GM12878 (cell line): ENCODE data around the gene EXD1. TPM values are rescaled to one million over a fixed set of nuclear protein-coding genes. Genes with fewer than 3 reads are reported as not detected.

Source experiments
- ATAC-seq: fragments of 200-7000 bp; cut with Tn5 transposase; 3 replicates; pipeline ENCODE4 v1.9.1; 2020; ENCODE audit warnings: mild to moderate bottlenecking, moderate library complexity
- BruUV-seq: library from RNA; stranded (reverse); fragments of 400-500 nt; replicated peaks from 2 replicates; lab custom pipeline; 2021; lab: Mats Ljungman, UMichigan
- CTCF ChIA-PET: fragments of 300-600 bp; sonication (Branson Sonifier 250); formaldehyde crosslinking; extraction: SDS; loops from one replicate; lab custom pipeline; 2021; ENCODE audit warnings: inconsistent platforms; lab: Yijun Ruan, JAX
- POLR2A ChIA-PET: fragments of 350-600 bp; formaldehyde crosslinking; extraction: SDS; loops from one replicate; lab custom pipeline; 2021; ENCODE audit warnings: inconsistent platforms; lab: Charles Lee
- RAD21 ChIA-PET: fragments of 300-600 bp; sonication (Branson Sonifier 250); formaldehyde crosslinking; loops from one replicate; lab custom pipeline; 2023; ENCODE audit warnings: antibody characterized with exemption; ENCODE audit not compliant: unreplicated experiment; lab: Charles Lee
- SMC1A ChIA-PET: fragments of 300-600 bp; sonication (Branson Sonifier 250); formaldehyde crosslinking; loops from one replicate; lab custom pipeline; 2023; ENCODE audit not compliant: unreplicated experiment, uncharacterized antibody; lab: Charles Lee
- DNase-seq: peaks from one replicate; pipeline ENCODE4 v3.0.0-alpha.2; 2011; ENCODE audit warnings: low read depth, low spot score
- FAIRE-seq: peaks from 3 replicates; lab custom pipeline; 2011; peaks lifted over from hg19 to GRCh38; lab: Jason Lieb, UNC
- H2AFZ ChIP-seq: 2 replicates; pipeline ENCODE4 v1.6.0; 2011; ENCODE audit warnings: low read depth, low read length, control low read depth; ENCODE audit not compliant: control insufficient read depth
- H3K27ac ChIP-seq: 2 replicates; pipeline ENCODE4 v1.5.1; 2011; ENCODE audit warnings: control low read depth; ENCODE audit not compliant: control insufficient read depth, insufficient read depth
- H3K27me3 ChIP-seq, 2 experiments: replicated peaks in 1 of 2; 2 replicates each; pipeline versions ENCODE4 v1.6.0 to v1.6.1; 2011; ENCODE audit warnings: low read length in 1 of 2; ENCODE audit not compliant: control insufficient read depth in 2 of 2, insufficient read depth in 2 of 2
- H3K36me3 ChIP-seq, 2 experiments: 2 replicates each; pipeline ENCODE4 v1.5.1; 2011; ENCODE audit warnings: low read length in 1 of 2; ENCODE audit not compliant: control insufficient read depth in 2 of 2, insufficient read depth in 2 of 2
- H3K4me1 ChIP-seq: 2 replicates; pipeline ENCODE4 v1.6.1; 2011; ENCODE audit warnings: mild to moderate bottlenecking, low read length, moderate library complexity, mixed read lengths; ENCODE audit not compliant: control insufficient read depth, insufficient read depth
- H3K4me2 ChIP-seq: 2 replicates; pipeline ENCODE4 v1.6.0; 2011; ENCODE audit warnings: control low read depth; ENCODE audit not compliant: control insufficient read depth, insufficient read depth
- H3K4me3 ChIP-seq: fragments of 200-600 bp; sonication (generic); 2 replicates; pipeline ENCODE4 v1.5.1; 2016
- H3K79me2 ChIP-seq: 2 replicates; pipeline ENCODE4 v1.6.0; 2011; ENCODE audit warnings: low read length; ENCODE audit not compliant: control insufficient read depth, insufficient read depth
- H3K9ac ChIP-seq: 2 replicates; pipeline ENCODE4 v1.8.0; 2011; ENCODE audit warnings: low read length, control low read depth, mixed read lengths; ENCODE audit not compliant: control insufficient read depth, insufficient read depth
- H3K9me3 ChIP-seq: replicated peaks from 3 replicates; pipeline ENCODE4 v1.5.1; 2011; ENCODE audit warnings: mild to moderate bottlenecking, low read length; ENCODE audit not compliant: control insufficient read depth, insufficient read depth
- H4K20me1 ChIP-seq: 2 replicates; pipeline ENCODE4 v1.6.0; 2011; ENCODE audit not compliant: control insufficient read depth, insufficient read depth
- ATF7 ChIP-seq: fragments of 450-650 bp; IDR thresholded peaks from 2 replicates; pipeline ENCODE4 v1.6.1; 2016; ENCODE audit warnings: low read depth, mild to moderate bottlenecking
- CBFB ChIP-seq: IDR thresholded peaks from 2 replicates; pipeline ENCODE4 v1.6.1; 2016; ENCODE audit warnings: antibody characterized with exemption, low read depth
- CEBPZ ChIP-seq: fragments of 150-350 bp; IDR thresholded peaks from 2 replicates; pipeline ENCODE4 v1.6.1; 2016; ENCODE audit warnings: low read depth, low read length
- CHD4 ChIP-seq: fragments of 200-600 bp; sonication (generic); IDR thresholded peaks from 2 replicates; pipeline ENCODE4 v1.6.1; 2016; ENCODE audit warnings: mild to moderate bottlenecking
- E2F4 ChIP-seq: IDR thresholded peaks from 2 replicates; pipeline ENCODE4 v1.6.1; 2012; ENCODE audit warnings: low read depth, low read length, improper control_type of control experiment
- FOXK2 ChIP-seq: fragments of 450-650 bp; IDR thresholded peaks from 2 replicates; pipeline ENCODE4 v1.6.1; 2017; ENCODE audit warnings: mild to moderate bottlenecking, moderate library complexity
- FOXM1 ChIP-seq: IDR thresholded peaks from 2 replicates; pipeline ENCODE4 v1.6.1; 2012; ENCODE audit warnings: low read depth, mild to moderate bottlenecking, inconsistent platforms, low read length, moderate library complexity
- IKZF2 ChIP-seq, 2 experiments: fragments of 450-650 bp; IDR thresholded peaks; 2 replicates each; pipeline ENCODE4 v1.6.1; 2017; ENCODE audit warnings: mild to moderate bottlenecking in 2 of 2, moderate library complexity in 2 of 2
- MAX ChIP-seq: IDR thresholded peaks from 2 replicates; pipeline ENCODE4 v1.6.1; 2012; ENCODE audit warnings: low read depth, low read length, improper control_type of control experiment
- NR2C2 ChIP-seq: IDR thresholded peaks from 2 replicates; pipeline ENCODE4 v1.6.1; 2011; ENCODE audit warnings: borderline replicate concordance, low read depth; ENCODE audit not compliant: control insufficient read depth, insufficient read length
- PBX3 ChIP-seq: IDR thresholded peaks from 2 replicates; pipeline ENCODE4 v1.6.1; 2011; ENCODE audit warnings: mild to moderate bottlenecking, low read depth, low read length, moderate library complexity; ENCODE audit not compliant: insufficient replicate concordance
- SP1 ChIP-seq: IDR thresholded peaks from one replicate; pipeline ENCODE4 v1.6.1; 2011; ENCODE audit warnings: low read depth, low read length
- TBL1XR1 ChIP-seq: IDR thresholded peaks from 2 replicates; pipeline ENCODE4 v1.6.1; 2012; ENCODE audit warnings: low read depth, low read length, improper control_type of control experiment
- WGBS: methylation state at CpG from one replicate; pipeline ENCODE4 v1.1.6; 2016; ENCODE audit warnings: low lambda C conversion rate; ENCODE audit not compliant: insufficient replicate concordance, insufficient coverage; ENCODE audit errors: missing lambda C conversion rate; 5-methylcytosine and 5-hydroxymethylcytosine counted together
- in situ Hi-C: fragments of 300-500 bp; cut with MboI; formaldehyde crosslinking; loops from 9 replicates; pipeline ENCODE4 v1.14.3; 2018; ENCODE audit warnings: mixed read lengths
- intact Hi-C: fragments of 100-400 bp; cut with micrococcal nuclease; formaldehyde crosslinking; loops from one replicate; pipeline ENCODE4 v1.14.2; 2022; ENCODE audit not compliant: unreplicated experiment
- polyA plus RNA-seq, 11 experiments: library from polyadenylated mRNA; depleted of rRNA in 4 of 11; unstranded in 6 of 11; stranded (reverse) in 5 of 11; fragments of >200 nt; fragmentation: Nextera tagmentation in 4 of 11; fragmentation: Illumina TruSeq in 1 of 11; extraction: Ambion mirVana in 4 of 11; extraction: Trizol in 1 of 11; gene quantifications; 1 replicate in 1 of 11; 2 replicates in 10 of 11; pipeline versions ENCODE4 v1.2.1 to v1.2.3, GENCODE V29; 2011 to 2016; ENCODE audit warnings: inconsistent platforms in 2 of 11, missing spikeins in 2 of 11, low read depth in 1 of 11
- total RNA-seq, 4 experiments: library from RNA; depleted of rRNA in 3 of 4; stranded (reverse); fragments of >200 nt in 3 of 4; fragmentation: Illumina TruSeq in 1 of 4; extraction: Trizol in 1 of 4; gene quantifications; 2 replicates each; pipeline versions ENCODE4 v1.2.1 to v1.2.3, GENCODE V29; 2013 to 2021
- TF ChIP-seq, protein P1 (sequence below): IDR thresholded peaks from 2 replicates; pipeline ENCODE4 v1.6.1; 2011; ENCODE audit warnings: borderline replicate concordance, low read depth, mild to moderate bottlenecking, moderate library complexity, low read length; ENCODE audit not compliant: insufficient read depth, poor library complexity, severe bottlenecking

The EXD1 gene
- total and polyA plus RNA-seq, 10 of the 15 experiments (the other 5 are each of a cell fraction or from before 2014, with no cell fraction given): 0.19 TPM; not detected in 9

DNA sequence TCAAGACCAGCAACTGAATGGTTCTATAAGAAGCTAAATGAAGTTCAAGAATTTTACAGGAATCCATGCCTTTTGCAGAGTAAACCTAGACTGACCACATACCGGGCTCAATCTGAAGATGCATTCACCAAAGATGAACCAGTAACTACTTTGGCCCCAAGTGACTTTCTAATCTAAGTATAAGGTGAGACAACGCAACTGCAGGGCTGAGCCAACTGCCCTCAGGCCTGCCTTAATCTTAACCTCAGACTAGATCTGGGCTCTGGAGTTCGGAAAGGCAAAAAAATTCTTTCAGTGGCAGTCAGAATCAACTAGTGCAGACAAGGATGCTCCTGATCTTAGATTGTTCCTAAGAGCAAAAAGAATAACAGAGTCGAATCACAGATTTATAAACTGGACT is 48.3 kb downstream of the EXD1 start:
- FAIRE-seq: no peak
- WGBS: 53% methylated on average over 4 of the region's 4 CpGs
- no peak for ATAC-seq
- ChIA-PET RAD21 (interaction anchor here (0.9 kb wide), 1 partner anchor 71 kb away, joined by 3 read pairs; no protein-coding TSS in a partner anchor), CTCF (interaction anchor here (0.8 to 1.7 kb wide), 4 partner anchors 240 to 277 kb away, joined by 3 to 6 read pairs (median 4); no protein-coding TSS in a partner anchor), SMC1A (no interaction called here)
- no TSS peak for BruUV-seq
- no peak overlapping the region for H3K4me2 ChIP-seq
- H3K9ac ChIP-seq: no peak overlapping the region
- in situ Hi-C loops: no loop called here
- H3K27ac ChIP-seq: no peak overlapping the region
- H3K27me3 ChIP-seq: no peaks in the 10 kb centered on the region; a peak in 1 of 4 replicates
- TF ChIP-seq CBFB (no peak), MAX (no peak), CEBPZ (no peak), E2F4 (no peak), TBL1XR1 (no peak), SP1 (no peak), PBX3 (no peak), IKZF2 (IDR thresholded peaks at IDR 0.05) (no peak), FOXM1 (no peak), NR2C2 (no peak), CHD4 (no peak), ATF7 (no peak), FOXK2 (no peak)
- TF ChIP-seq, protein P1, sequence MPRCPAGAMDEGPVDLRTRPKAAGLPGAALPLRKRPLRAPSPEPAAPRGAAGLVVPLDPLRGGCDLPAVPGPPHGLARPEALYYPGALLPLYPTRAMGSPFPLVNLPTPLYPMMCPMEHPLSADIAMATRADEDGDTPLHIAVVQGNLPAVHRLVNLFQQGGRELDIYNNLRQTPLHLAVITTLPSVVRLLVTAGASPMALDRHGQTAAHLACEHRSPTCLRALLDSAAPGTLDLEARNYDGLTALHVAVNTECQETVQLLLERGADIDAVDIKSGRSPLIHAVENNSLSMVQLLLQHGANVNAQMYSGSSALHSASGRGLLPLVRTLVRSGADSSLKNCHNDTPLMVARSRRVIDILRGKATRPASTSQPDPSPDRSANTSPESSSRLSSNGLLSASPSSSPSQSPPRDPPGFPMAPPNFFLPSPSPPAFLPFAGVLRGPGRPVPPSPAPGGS: no peak
- TF ChIP-seq, all 136 proteins: peak for 0
- POLR2A ChIA-PET: no interaction called here
- no peaks in the 10 kb centered on the region for H3K9me3 ChIP-seq
- no peaks in the 10 kb centered on the region for H4K20me1 ChIP-seq
- no peaks in the 10 kb centered on the region for H3K79me2 ChIP-seq
- no peak overlapping the region for H3K4me3 ChIP-seq
- H3K36me3 ChIP-seq: no peaks in the 10 kb centered on the region
- intact Hi-C loops: no loop called here
- no peak for DNase-seq
- H3K4me1 ChIP-seq: no peaks in the 10 kb centered on the region
- H2AFZ ChIP-seq: no peak overlapping the region
